HUDEP-2 (cell line): Measurements from ENCODE around the gene ADAMTS2.

Experiments
- DNase-seq, 76 experiments: peaks; one replicate each; lab custom pipeline; 2025; ENCODE audit not compliant: unreplicated experiment in 76 of 76; lab: John Stamatoyannopoulos, UW

Gene ADAMTS2

GRCh38 chr5:179061025-179061424 lies 284.2 kb downstream of the ADAMTS2 start:
- DNase-seq, result no peak
